Astrocyte (in vitro differentiated cells and primary cell): Measurements from ENCODE around the gene OR52B4. TPM values are rescaled to one million over a fixed set of nuclear protein-coding genes. Genes with fewer than 3 reads are reported as not detected.

Experiments
- DNase-seq: peaks from one replicate; pipeline ENCODE4 v3.0.0-alpha.2; 2010; ENCODE audit warnings: low read depth
- FAIRE-seq: peaks from 2 replicates; lab custom pipeline; 2011; peaks lifted over from hg19 to GRCh38; lab: Jason Lieb, UNC
- H2AFZ ChIP-seq: 2 replicates; pipeline ENCODE4 v1.6.0; 2012; ENCODE audit warnings: low read depth, low read length, inconsistent platforms
- H3K27ac ChIP-seq: 2 replicates; pipeline ENCODE4 v1.5.1; 2011; ENCODE audit warnings: low read depth, low read length, inconsistent platforms
- H3K27me3 ChIP-seq: 2 replicates; pipeline ENCODE4 v1.6.0; 2011; ENCODE audit warnings: low read length, inconsistent platforms; ENCODE audit not compliant: insufficient read depth
- H3K36me3 ChIP-seq: 2 replicates; pipeline ENCODE4 v1.5.1; 2011; ENCODE audit warnings: low read length, inconsistent platforms; ENCODE audit not compliant: insufficient read depth
- H3K4me1 ChIP-seq: 2 replicates; pipeline ENCODE4 v1.5.1; 2011; ENCODE audit warnings: low read length, inconsistent platforms; ENCODE audit not compliant: insufficient read depth
- H3K4me2 ChIP-seq: 2 replicates; pipeline ENCODE4 v1.6.0; 2012; ENCODE audit warnings: low read length, inconsistent platforms
- H3K4me3 ChIP-seq: 2 replicates; pipeline ENCODE4 v1.5.1; 2011; ENCODE audit warnings: low read depth, mild to moderate bottlenecking, low read length, inconsistent platforms; ENCODE audit not compliant: insufficient read depth
- H3K79me2 ChIP-seq: 2 replicates; pipeline ENCODE4 v1.6.0; 2012; ENCODE audit warnings: mild to moderate bottlenecking, low read length, inconsistent platforms; ENCODE audit not compliant: insufficient read depth
- H3K9ac ChIP-seq: 2 replicates; pipeline ENCODE4 v1.6.0; 2012; ENCODE audit warnings: mild to moderate bottlenecking, low read length, inconsistent platforms
- H3K9me3 ChIP-seq: 2 replicates; pipeline ENCODE4 v1.5.1; 2012; ENCODE audit warnings: low read depth, mild to moderate bottlenecking, low read length, inconsistent platforms; ENCODE audit not compliant: insufficient read depth
- H4K20me1 ChIP-seq: 2 replicates; pipeline ENCODE4 v1.6.0; 2012; ENCODE audit warnings: low read length, inconsistent platforms; ENCODE audit not compliant: insufficient read depth
- H3K27ac Mint-ChIP-seq: one replicate; pipeline ENCODE4 v1.8.0; 2021; ENCODE audit warnings: mild to moderate bottlenecking, mixed read lengths; ENCODE audit not compliant: unreplicated experiment
- H3K27me3 Mint-ChIP-seq: one replicate; pipeline ENCODE4 v1.8.0; 2021; ENCODE audit warnings: low read depth, mixed read lengths; ENCODE audit not compliant: unreplicated experiment
- H3K36me3 Mint-ChIP-seq: one replicate; pipeline ENCODE4 v1.8.0; 2021; ENCODE audit warnings: low read depth, mixed read lengths; ENCODE audit not compliant: unreplicated experiment
- H3K4me1 Mint-ChIP-seq: one replicate; pipeline ENCODE4 v1.8.0; 2021; ENCODE audit warnings: low read depth, mixed read lengths; ENCODE audit not compliant: unreplicated experiment
- H3K4me3 Mint-ChIP-seq: one replicate; pipeline ENCODE4 v1.8.0; 2021; ENCODE audit warnings: mild to moderate bottlenecking, moderate library complexity, mixed read lengths; ENCODE audit not compliant: unreplicated experiment
- H3K9me3 Mint-ChIP-seq: one replicate; pipeline ENCODE4 v1.8.0; 2021; ENCODE audit warnings: mild to moderate bottlenecking, mixed read lengths; ENCODE audit not compliant: unreplicated experiment
- CTCF ChIP-seq: IDR thresholded peaks from 2 replicates; pipeline ENCODE4 v1.5.1; 2011; ENCODE audit warnings: low read depth, mild to moderate bottlenecking, inconsistent platforms, low read length, moderate library complexity; ENCODE audit not compliant: insufficient read depth
- EZH2 ChIP-seq: IDR thresholded peaks from 2 replicates; pipeline ENCODE4 v1.6.1; 2012; ENCODE audit warnings: mild to moderate bottlenecking, low read length, inconsistent platforms; ENCODE audit not compliant: insufficient read depth
- total RNA-seq: library from RNA; stranded (reverse); gene quantifications from 2 replicates; pipeline ENCODE4 v1.2.1, GENCODE V29; 2021

The OR52B4 gene
- total RNA-seq, 1 donor from 2014 or later = not detected

- Histone ChIP-seq H3K4me1 (peaks cover 5% of the 10 kb centered on the region), H3K9me3 (no peaks in the 10 kb centered on the region), H3K27me3 (peaks cover 4% of the 10 kb centered on the region), H3K36me3 (peaks cover 7% of the 10 kb centered on the region), H3K27ac (no peak overlapping the region), H4K20me1 (no peaks in the 10 kb centered on the region), H3K4me2 (peak overlapping the region; percentile 95), H3K79me2 (peaks cover 9% of the 10 kb centered on the region), H2AFZ (peak overlapping the region; percentile 97), H3K9ac (peak overlapping the region; percentile 87), H3K4me3 (peak overlapping the region; percentile 92)
- H3K27me3 Mint-ChIP-seq = no peaks in the 10 kb centered on the region
- peak overlapping the region; percentile 82 for H3K4me3 Mint-ChIP-seq
- peaks cover 35% of the 10 kb centered on the region for H3K36me3 Mint-ChIP-seq
- peaks cover 19% of the 10 kb centered on the region for H3K9me3 Mint-ChIP-seq
- H3K27ac Mint-ChIP-seq = no peak overlapping the region
- DNase-seq (no peak), FAIRE-seq (no peak)
- no peak for TF ChIP-seq CTCF
- TF ChIP-seq EZH2 = no peak
- H3K4me1 Mint-ChIP-seq = peaks cover 13% of the 10 kb centered on the region
Measured at GRCh38 chr11:4393858-4394223, 25.7 kb upstream of the OR52B4 start.

- peaks cover 9% of the 10 kb centered on the region for H3K79me2 ChIP-seq
- H3K36me3 ChIP-seq = peaks cover 7% of the 10 kb centered on the region
- TF ChIP-seq EZH2 = no peak
- no peak for TF ChIP-seq CTCF
- Mint-ChIP-seq H3K27ac (peak within 1 kb of the TSS; percentile 67), H3K27me3 (no peaks in the 10 kb centered on the region), H3K36me3 (peaks cover 37% of the 10 kb centered on the region), H3K9me3 (peaks cover 14% of the 10 kb centered on the region), H3K4me1 (peaks cover 13% of the 10 kb centered on the region), H3K4me3 (peak within 1 kb of the TSS; percentile 82)
- peaks cover 5% of the 10 kb centered on the region for H3K4me1 ChIP-seq
- peak within 1 kb of the TSS; percentile 97 for H2AFZ ChIP-seq
- no peaks in the 10 kb centered on the region for H4K20me1 ChIP-seq
- FAIRE-seq = no peak
- peak; percentile 71 for DNase-seq
- H3K4me3 ChIP-seq = peak within 1 kb of the TSS; percentile 92
- H3K4me2 ChIP-seq = peak within 1 kb of the TSS; percentile 95
- peaks cover 4% of the 10 kb centered on the region for H3K27me3 ChIP-seq
- H3K27ac ChIP-seq = peak within 1 kb of the TSS; percentile 57
- H3K9me3 ChIP-seq = no peaks in the 10 kb centered on the region
- peak within 1 kb of the TSS; percentile 87 for H3K9ac ChIP-seq
Measured at GRCh38 chr11:4393209-4393857, 25.1 kb upstream of the OR52B4 start, which contains the start of gene TRIM21. TSS of gene TRIM21 (minus strand) at chr11:4393702. CDS start at chr11:4390409, 3,293 bp downstream.

- H3K27me3 Mint-ChIP-seq = no peaks in the 10 kb centered on the region
- no peak overlapping the region for H3K9ac ChIP-seq
- no peak overlapping the region for H3K4me3 Mint-ChIP-seq
- H3K36me3 ChIP-seq = peaks cover 20% of the 10 kb centered on the region
- TF ChIP-seq CTCF (no peak), EZH2 (no peak)
- peaks cover 6% of the 10 kb centered on the region for H3K79me2 ChIP-seq
- no peaks in the 10 kb centered on the region for H3K27me3 ChIP-seq
- H4K20me1 ChIP-seq = no peaks in the 10 kb centered on the region
- H3K4me2 ChIP-seq = no peak overlapping the region
- DNase-seq (no peak), FAIRE-seq (no peak)
- no peak overlapping the region for H3K4me3 ChIP-seq
- H3K4me1 ChIP-seq = peaks cover 5% of the 10 kb centered on the region
- peaks cover 9% of the 10 kb centered on the region for H3K4me1 Mint-ChIP-seq
- H3K27ac Mint-ChIP-seq = no peak overlapping the region
- H3K9me3 Mint-ChIP-seq = no peaks in the 10 kb centered on the region
- H3K27ac ChIP-seq = no peak overlapping the region
- no peak overlapping the region for H2AFZ ChIP-seq
- H3K9me3 ChIP-seq = no peaks in the 10 kb centered on the region
- H3K36me3 Mint-ChIP-seq = peaks cover 54% of the 10 kb centered on the region
Measured at GRCh38 chr11:4388221-4388620, 20.0 kb upstream of the OR52B4 start.
